ACHN (cell line): ENCODE data around the gene PER1.

Experiments
- DNase-seq: peaks from one replicate; pipeline ENCODE4 v3.0.0-alpha.2; 2015
- in situ Hi-C: cut with HindIII; loops from 2 replicates; pipeline ENCODE4 v1.10.0; 2017; ENCODE audit warnings: low sequenced_read_pairs, low pct_ligation_motif_present, low pct_unique_long_range_greater_than_20kb

The PER1 gene

DNA sequence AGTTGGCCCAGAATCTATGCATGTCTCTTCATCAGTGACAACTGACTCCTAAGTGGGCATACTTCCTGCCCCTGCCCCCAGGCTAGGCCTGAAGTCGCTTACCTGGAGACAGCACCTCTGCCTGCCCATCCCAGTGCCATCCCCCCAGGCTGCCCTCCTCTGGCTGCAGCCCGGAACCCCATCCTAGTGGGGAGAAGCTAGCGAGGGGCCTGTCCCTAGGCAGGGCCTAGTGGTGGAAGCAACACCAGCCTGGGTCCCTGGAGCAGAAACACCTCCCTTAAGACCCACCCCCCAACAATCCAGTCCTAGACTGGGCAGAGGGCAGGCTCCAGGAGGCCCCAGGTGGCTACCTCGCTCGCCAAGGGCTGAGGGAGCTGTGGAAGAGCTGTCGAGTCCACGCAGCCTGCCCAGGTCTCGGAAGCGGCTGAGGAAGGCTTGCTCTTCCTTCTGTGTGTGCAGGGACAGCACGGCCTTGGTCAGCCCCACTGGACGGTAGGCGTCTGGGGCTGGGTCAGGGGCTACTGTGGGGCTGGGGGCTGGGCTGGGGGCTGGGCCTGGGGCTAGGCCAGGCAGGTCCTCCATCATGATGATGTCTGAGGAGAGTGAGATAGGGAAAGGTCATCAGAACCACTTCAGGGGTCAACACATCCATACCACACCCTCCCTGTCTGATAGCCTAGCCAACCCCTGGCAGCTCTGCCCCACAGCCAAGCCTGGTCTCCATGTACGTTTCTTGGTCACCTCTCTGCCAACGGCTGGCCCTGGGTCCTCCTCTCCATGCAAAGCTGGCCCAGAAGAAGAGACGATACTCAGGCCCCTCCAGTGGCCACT is 7.6 kb downstream of the PER1 start:
- no peak for DNase-seq
- in situ Hi-C loops = no loop called here

DNA sequence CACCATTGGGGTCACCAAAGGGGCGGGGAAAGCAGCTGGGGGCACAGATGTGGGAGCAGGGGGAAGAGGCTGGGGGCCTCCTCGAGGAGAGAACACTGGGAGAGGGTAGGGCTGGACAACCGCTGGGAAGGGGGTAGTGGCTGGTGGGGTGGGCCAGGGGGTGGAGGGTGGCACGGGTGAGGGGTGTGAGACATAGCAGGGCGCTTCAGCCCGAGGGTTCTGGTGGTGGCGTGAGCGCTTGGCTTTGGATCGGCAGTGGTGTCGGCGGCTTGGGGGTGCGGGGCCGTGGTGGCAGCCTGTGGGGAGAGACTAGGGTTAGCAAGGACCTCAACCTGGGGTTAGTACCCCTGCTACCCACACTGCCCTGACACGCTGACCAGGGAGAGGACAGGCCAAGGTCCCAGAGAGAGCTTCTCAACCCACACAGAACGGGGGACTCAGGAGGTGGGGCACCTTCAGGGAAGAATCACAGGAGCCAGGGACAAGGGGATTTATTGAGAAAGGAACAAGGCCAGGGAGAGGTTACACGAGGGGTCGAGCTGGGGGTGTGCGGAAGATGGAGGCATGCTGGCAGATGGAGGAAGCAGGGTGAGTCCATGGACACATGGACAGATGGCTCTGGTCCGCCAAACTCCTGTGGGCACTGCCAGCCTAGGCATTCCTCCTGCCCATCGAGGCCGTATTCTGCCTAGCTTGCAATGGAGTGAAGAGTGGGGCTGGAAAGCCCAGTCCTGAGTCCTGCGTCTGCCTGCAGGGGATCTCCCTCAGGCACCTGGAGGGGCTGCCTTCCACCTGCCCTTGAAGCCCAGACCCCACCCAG is 8.4 kb downstream of the PER1 start:
- in situ Hi-C loops = no loop called here
- DNase-seq = no peak

DNA sequence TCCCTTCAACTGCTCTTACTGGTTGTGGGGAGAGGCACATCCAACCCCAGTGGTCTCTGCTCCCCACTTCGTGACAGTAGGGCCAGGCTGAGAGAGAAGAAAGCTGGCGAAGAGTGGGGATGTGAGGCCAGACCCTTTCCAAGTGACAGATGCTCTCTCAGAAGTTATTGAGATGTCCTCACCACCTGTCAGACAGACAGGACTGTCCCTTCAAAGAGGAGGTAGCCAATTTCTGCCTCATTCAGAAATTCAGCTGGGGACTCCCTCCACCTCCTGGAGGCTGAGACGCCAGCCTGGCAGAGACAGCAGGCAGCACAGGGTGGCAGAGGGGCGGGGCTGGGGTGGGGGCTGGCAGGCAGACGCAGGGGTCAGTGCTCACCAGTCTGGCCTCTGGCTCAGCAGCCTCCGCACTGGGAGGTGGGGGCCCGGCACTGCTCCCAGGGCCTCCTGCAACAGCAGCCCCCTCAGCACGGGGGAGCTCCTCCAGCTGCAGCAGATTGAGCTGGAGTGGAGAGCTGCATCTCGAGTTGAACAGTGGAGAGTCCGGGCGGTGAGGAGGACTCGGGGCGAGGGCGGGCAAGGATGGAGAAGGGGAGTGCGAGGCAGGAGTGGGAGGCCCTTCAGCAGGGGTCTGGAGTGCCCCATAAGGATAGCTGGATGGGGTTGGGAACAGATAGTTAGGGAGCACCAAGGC is 9.2 kb downstream of the PER1 start:
- no peak for DNase-seq
- in situ Hi-C loops = no loop called here

DNA sequence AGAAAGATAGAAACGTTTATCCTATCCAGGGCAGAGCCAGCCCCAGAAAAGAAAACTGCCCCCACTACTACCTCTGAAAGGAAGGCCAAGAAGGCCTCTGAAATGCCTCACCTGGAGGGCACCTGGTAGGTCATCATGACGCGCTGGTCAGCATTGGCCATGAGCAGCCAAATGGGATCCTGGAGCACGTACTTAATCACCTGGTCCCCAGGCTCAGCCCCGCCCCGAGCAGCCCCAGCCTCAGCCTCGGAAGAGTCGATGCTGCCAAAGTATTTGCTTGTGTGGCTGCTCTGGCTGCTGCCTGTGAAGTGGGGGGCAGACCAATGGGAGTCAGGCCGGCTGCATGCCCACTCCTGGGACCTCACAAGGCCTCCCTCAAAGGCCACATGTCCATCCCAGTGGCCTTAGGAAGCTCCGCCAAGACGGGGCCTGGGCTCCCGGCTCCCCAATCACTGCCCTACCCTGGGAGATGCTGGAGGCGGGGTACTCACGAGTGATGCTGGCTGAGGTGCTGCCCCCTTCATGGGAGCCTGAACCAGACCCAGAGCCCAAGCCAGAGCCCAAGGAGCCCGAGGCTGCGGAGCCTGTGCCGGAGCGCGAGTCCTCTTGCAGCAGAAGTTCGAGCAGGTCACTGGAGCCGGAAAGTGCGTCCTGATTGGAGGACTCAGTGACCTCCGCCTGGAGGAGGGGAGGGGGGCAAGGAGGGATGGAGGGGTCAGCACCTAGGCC is 9.9 kb downstream of the PER1 start:
- DNase-seq = no peak
- in situ Hi-C loops = no loop called here

DNA sequence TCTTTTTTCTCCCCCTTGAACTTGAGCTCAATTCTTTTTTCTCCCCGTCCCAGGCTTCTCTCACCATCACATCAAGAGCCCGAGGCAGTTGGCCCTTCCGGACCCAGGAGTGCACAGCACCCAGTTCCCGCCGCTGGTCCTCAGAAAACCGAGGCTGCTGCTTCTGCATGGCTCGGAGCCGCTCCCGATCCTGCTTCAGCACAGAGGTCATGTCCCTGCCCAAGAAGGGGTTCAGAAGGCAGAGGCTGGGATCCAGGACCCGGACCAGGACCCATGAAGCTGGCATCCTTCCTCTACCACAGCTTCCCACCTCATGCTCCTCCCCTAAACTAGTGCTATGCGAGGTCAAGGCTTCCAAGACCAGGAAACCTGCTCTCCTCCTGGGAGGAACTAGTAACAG is 10.5 kb downstream of the PER1 start:
- in situ Hi-C loops = no loop called here

DNA sequence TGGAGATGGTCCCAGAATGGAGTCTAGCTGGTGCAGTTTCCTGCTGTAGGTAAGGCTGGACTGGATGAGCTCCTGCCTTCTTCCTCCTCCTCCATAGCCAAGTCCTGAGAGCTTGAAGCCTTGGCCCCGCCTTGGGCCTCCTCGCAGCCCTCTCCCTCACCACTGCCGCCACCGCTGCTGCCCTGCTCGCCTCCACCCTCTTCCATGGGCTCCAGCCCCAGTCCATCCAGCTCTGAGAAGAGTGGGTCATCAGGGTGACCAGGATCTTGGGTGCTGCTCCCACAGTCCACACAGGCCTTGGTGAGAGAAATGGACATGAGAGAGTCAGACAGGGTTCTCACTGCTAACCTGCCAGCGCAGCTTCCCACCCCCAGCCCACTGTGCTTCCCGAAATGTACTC is 11.2 kb downstream of the PER1 start:
- in situ Hi-C loops = no loop called here
- DNase-seq = no peak

More for the DNA sequence above, 10.5 kb downstream of the PER1 start:
- DNase-seq = no peak

DNA sequence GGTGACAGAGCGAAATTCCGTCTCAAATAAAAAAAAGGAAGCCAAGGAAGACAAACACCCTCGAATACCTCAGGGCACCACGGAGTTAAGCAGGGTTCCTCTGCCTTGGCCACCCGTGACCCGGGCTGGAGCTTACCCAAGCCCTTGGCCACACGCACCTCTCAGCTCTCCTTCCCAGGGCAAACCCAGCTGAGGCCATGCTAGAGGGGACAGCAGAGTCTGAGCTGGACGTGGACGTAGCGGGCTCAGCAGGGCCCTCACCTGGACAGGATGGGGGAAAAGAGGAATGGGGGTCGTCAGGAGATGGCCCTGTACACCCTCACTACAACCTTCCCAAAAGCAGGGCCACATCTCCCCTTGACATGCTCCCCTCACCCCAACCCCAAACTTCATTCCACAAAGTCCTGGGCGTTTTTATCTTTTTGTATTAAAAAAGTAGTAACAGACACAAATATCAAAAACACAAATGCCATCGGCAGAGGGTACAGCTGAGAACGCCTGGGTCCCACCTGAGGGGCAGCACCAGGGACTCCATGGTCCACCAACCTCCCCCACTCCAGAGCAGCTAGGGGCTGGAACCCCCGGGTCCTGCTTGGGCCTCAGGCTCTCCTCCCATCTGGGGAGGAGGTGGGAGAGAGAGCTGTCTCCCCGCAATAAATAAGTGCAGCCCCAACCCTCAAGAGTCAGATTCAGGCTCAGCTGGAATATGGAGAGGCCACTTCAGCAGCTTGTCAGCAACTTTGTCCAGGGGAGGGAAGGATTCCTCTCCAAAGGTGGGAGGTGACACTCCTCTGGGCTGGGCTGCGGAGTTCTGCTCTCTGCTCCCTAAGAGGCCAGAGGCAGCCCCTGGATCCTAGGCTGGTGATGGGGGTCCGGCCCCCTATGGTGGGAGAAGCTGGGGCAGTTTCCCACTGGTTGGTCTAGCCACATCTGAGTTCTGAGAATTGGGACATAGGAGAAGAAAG is 11.9 kb downstream of the PER1 start:
- no peak for DNase-seq
- in situ Hi-C loops = no loop called here

DNA sequence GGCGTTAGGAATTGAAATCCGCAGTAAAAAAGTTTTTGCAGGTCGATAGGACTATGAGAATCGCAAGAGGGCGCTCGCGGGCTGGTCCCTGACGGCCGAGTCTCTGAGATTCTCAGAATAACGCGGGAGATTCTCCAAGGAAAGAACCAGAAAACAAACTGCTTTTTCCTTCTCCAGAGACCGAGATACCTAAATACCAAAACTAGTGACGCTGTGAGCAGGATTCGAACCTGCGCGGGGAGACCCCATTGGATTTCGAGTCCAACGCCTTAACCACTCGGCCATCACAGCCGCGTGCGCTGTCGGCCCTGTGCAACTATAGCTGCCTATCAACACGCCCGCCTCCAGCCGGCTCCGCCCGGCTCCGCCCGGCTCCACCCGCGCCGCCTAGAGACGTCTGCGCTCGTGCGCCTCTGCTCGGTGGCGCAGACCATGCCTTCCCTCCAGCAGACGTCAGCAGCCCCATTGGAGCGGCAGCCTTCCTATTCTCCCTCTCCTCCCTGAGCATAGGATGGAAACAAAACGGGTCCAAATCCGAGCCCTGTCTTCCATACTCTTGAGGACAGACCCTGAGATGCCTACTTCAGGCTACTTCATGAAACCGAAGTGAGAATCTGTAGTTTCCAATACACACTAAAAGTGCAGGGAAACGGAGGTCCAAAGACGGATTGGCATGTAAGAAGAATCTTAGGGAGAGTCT is 13.4 kb downstream of the PER1 start:
- in situ Hi-C loops = no loop called here
- DNase-seq = peak; percentile 98

DNA sequence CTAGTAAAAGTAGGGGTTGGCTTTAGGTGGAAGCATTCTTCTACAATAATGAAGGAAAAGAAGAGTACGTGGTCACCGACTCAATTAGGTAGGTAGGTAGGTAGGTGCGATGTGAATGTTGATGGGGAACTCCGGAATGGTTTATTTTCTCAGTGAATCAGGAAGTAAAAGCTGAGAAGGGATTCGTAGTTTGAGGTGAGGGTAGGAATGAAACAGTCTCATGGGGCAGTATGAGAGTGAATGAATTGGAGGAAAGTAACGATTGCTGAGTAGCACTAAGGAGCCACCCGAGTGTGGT is 13.9 kb downstream of the PER1 start:
- no peak for DNase-seq
- in situ Hi-C loops = no loop called here

DNA sequence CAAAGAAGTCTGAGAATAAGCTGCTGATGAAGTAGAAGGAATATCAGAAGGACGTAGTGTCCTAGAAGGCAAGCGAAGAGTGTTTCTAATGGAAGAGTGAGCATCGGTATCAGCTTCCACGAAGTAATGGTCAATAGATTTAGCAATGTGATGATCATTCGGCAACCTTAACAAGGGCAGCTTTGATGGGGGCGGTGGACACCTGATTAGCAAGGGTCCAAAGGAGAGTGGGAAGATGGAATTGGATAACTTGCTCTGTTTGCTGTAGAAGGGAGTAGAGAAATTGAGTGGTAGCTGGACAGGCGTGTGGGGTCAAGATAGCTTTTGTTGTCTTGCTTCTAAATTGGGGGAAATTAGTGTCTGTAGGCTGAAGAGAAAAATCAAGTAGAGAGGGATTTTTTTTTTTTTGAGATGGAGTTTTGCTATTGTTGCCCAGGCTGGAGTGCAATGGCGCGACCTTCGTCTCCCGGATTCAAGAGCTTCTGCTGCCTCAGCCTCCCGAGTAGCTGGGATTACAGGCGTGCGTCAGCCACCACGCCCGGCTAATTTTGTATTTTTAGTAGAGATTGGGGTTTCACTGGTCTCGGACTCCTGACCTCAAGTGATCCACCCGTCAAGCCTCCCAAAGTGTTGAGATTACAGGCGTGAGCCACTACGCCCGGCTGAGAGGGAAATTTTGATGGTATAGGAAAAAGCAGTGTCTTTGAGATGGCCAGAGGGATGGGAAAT is 14.4 kb downstream of the PER1 start:
- in situ Hi-C loops = no loop called here
- peak; percentile 15 for DNase-seq

DNA sequence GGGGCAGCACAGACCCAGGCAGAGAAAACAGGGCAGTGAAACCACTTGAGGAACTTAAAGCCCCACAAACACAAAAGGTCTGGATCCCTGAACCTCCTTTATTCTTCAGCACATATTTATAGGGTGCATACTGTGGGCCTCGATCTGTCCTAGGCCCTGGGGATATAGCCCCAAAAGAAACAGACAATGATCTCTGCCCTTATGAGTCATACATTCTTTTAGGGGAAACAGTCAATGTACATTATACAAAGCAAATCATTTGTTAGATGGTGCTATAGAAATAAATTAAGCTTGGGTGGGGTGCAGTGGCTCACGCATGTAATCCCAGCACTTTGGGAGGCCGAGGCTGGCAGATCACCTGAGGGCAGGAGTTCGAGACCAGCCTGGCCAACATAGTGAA is 18.3 kb downstream of the PER1 start:
- DNase-seq = no peak
- in situ Hi-C loops = no loop called here

DNA sequence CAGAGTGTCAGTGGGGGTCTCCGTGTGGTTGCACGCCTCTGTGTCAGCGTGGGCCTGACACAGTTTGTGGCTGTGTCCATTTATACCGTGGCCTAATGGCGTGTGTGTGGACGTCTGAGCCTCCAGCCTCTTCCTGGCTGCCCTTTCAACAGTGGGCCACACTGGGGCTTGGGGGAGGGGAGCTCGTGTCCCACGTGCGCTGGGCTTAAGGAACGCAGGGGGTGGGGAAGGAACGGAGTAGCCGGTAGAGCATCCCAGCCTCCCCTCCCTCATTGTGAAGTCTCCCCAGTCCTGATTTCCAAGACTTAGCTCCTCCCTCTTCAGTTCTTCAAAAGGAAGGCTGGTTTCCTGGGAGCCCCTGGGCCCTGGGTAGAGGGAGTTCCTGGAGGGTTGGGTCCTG is 18.8 kb downstream of the PER1 start:
- in situ Hi-C loops = no loop called here

DNA sequence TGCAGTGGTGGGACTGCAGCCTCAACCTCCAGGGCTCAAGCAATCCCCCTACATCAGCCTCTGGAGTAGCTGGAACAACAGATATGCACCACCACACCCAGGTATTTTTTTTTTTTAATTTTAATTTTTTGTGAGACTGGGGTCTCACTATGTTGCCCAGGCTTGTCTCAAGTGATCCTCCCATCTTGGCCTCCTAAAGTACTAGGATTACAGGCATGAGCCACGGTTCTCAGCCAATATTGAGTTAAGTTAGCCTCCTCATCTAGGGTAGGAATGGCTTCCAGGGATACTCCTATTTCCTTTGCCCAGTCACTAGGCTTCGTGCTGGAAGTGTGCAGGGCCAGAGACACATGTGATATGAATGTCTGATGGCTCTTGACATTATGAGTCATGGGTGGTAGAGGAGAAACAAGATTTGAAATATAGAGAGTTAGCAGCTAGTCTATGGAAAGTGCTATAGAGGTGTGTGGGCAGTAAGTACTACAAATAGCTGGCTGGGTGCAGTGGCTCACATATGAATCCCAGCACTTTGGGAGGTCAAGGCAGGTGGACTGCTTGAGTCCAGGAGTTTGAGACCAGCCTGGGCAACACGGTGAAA is 20.3 kb downstream of the PER1 start:
- in situ Hi-C loops = no loop called here
- DNase-seq = peak; percentile 41

More for the DNA sequence above, 18.8 kb downstream of the PER1 start:
- no peak for DNase-seq

DNA sequence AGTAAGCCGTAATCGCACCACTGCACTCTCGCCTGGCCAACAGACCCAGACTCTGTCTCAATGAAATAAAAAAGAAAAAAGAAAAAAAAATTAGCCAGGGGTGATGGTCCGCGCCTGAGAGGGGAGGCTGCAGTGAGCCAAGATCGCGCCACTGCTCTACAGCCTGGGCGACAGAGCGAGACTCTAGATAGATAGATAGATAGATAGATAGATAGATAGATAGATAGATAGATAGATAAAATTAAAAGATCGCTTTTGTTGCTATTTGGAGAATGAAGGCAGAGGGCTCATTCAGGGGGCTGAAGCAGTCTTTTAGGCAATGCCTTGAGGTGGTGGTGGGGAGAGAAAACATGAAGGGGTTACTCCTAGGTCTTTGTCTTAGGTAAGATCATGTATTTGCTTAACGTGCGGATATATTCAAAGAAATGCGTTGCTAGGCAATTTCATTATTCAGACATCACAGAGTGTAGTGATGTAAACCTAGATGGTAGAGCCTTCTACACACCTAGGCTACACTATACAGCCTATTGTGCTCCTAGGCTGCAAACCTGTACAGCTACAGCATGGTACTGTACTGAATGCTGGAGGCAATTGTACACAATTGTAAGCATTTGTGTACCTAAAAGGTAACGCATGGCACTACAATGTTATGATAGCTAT is 23.9 kb downstream of the PER1 start:
- no peak for DNase-seq
- in situ Hi-C loops = no loop called here

DNA sequence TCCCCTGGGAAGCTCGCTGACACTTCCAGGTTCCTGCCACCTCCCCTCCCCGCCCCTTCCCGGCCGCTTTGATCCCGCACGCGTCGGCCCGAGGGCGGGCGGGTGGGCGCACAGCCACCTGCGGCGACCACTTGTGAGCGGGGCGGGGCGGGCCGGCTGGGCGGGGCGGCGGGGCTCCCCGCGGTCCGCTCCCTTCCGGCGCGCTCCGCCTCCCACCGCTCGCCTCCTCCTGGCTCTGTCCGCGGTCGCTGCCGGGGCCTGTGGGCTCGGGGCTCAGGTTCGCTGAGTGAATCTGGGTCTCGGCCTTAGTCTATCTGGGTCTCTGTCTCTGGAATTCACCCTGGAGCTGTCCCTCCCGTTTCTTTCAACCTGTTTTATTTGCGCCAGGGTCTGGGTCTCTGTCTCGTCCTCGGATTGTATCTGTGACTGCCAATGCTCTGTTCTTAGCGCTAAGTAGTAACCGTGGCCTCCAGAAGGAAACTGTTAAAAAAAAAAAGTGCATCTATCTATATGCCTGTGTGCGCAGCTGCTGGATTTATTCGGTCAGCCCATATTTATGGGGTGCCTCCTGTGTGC is 25.6 kb downstream of the PER1 start:
- DNase-seq = peak; percentile 63
- in situ Hi-C loops = no loop called here
